Activated CD4-positive, alpha-beta memory T cell treated with anti-CD3 and anti-CD28 coated beads, Interleukin-2, amount 10 ng/mL, durations not matched to agents 7 days and 5 days (primary cell): Measurements from ENCODE around the gene GAB1. TPM values are rescaled to one million over a fixed set of nuclear protein-coding genes. Genes with fewer than 3 reads are reported as not detected.

Experiments used
- CTCF ChIA-PET: fragments of 350-600 bp; sonication (Branson Sonifier 250); formaldehyde crosslinking; loops from one replicate; lab custom pipeline; 2021; ENCODE audit warnings: antibody characterized with exemption, inconsistent platforms; lab: Charles Lee
- POLR2A ChIA-PET: fragments of 350-600 bp; sonication (Branson Sonifier 250); formaldehyde crosslinking; loops from one replicate; lab custom pipeline; 2021; ENCODE audit warnings: antibody characterized with exemption; lab: Charles Lee
- DNase-seq: peaks from one replicate; pipeline ENCODE4 v3.0.0-alpha.2; 2020
- H3K27ac Mint-ChIP-seq: one replicate; pipeline ENCODE4 v1.8.0; 2021; ENCODE audit warnings: mild to moderate bottlenecking, mixed read lengths
- H3K27me3 Mint-ChIP-seq: one replicate; pipeline ENCODE4 v1.8.0; 2021; ENCODE audit warnings: mixed read lengths
- H3K36me3 Mint-ChIP-seq: one replicate; pipeline ENCODE4 v1.8.0; 2021; ENCODE audit warnings: low read depth, mixed read lengths
- H3K4me1 Mint-ChIP-seq: one replicate; pipeline ENCODE4 v1.8.0; 2021; ENCODE audit warnings: mixed read lengths
- H3K4me3 Mint-ChIP-seq: one replicate; pipeline ENCODE4 v1.8.0; 2021; ENCODE audit warnings: mild to moderate bottlenecking, mixed read lengths
- H3K9me3 Mint-ChIP-seq: one replicate; pipeline ENCODE4 v1.8.0; 2021; ENCODE audit warnings: mixed read lengths
- total RNA-seq, 2 experiments: library from RNA; stranded (reverse); gene quantifications; one replicate each; pipeline ENCODE4 v1.2.3, GENCODE V29; 2021

GAB1 gene
- total RNA-seq, 2 experiments from 2014 or later = 0.80 to 0.86 TPM

- H3K9me3 Mint-ChIP-seq = no peaks in the 10 kb centered on the region
- ChIA-PET POLR2A (no interaction called here), CTCF (no interaction called here)
- H3K4me3 Mint-ChIP-seq = no peak overlapping the region
- peaks cover 5% of the 10 kb centered on the region for H3K27me3 Mint-ChIP-seq
- H3K36me3 Mint-ChIP-seq = no peaks in the 10 kb centered on the region
- DNase-seq = no peak
- H3K4me1 Mint-ChIP-seq = peaks cover 14% of the 10 kb centered on the region
- H3K27ac Mint-ChIP-seq = no peak overlapping the region
Measured at GRCh38 chr4:143405075-143405730, 68.5 kb downstream of the GAB1 start.

GRCh38 chr4:143406523-143406922, 69.8 kb downstream of the GAB1 start:
- DNase-seq = no peak
- H3K27ac Mint-ChIP-seq = no peak overlapping the region
- H3K27me3 Mint-ChIP-seq = peaks cover 10% of the 10 kb centered on the region
- H3K9me3 Mint-ChIP-seq = no peaks in the 10 kb centered on the region
- H3K36me3 Mint-ChIP-seq = no peaks in the 10 kb centered on the region
- CTCF ChIA-PET = no interaction called here
- no peak overlapping the region for H3K4me3 Mint-ChIP-seq
- peaks cover 14% of the 10 kb centered on the region for H3K4me1 Mint-ChIP-seq
- POLR2A ChIA-PET = no interaction called here

- Mint-ChIP-seq H3K4me3 (no peak overlapping the region), H3K9me3 (no peaks in the 10 kb centered on the region), H3K27ac (no peak overlapping the region), H3K27me3 (peaks cover 8% of the 10 kb centered on the region), H3K36me3 (no peaks in the 10 kb centered on the region), H3K4me1 (peaks cover 13% of the 10 kb centered on the region)
- CTCF ChIA-PET = no interaction called here
- POLR2A ChIA-PET = no interaction called here
- no peak for DNase-seq
Measured at GRCh38 chr4:143407474-143407873, 70.8 kb downstream of the GAB1 start.

GRCh38 chr4:143407888-143408287, 71.2 kb downstream of the GAB1 start:
- POLR2A ChIA-PET = no interaction called here
- peaks cover 8% of the 10 kb centered on the region for H3K27me3 Mint-ChIP-seq
- H3K4me1 Mint-ChIP-seq = peaks cover 11% of the 10 kb centered on the region
- no peak overlapping the region for H3K4me3 Mint-ChIP-seq
- no peak overlapping the region for H3K27ac Mint-ChIP-seq
- CTCF ChIA-PET = no interaction called here
- no peaks in the 10 kb centered on the region for H3K9me3 Mint-ChIP-seq
- DNase-seq = no peak
- no peaks in the 10 kb centered on the region for H3K36me3 Mint-ChIP-seq

- Mint-ChIP-seq H3K4me1 (peaks cover 5% of the 10 kb centered on the region), H3K4me3 (no peak overlapping the region), H3K27me3 (peaks cover 8% of the 10 kb centered on the region), H3K36me3 (no peaks in the 10 kb centered on the region), H3K9me3 (no peaks in the 10 kb centered on the region), H3K27ac (no peak overlapping the region)
- POLR2A ChIA-PET = no interaction called here
- CTCF ChIA-PET = interaction anchor here (0.9 kb wide), 1 partner anchor 9 kb away, joined by 4 read pairs; no protein-coding TSS in a partner anchor
- no peak for DNase-seq
Measured at GRCh38 chr4:143410015-143410414, 73.3 kb downstream of the GAB1 start.

GRCh38 chr4:143411527-143412419, 75.1 kb downstream of the GAB1 start:
- no peak for DNase-seq
- POLR2A ChIA-PET = no interaction called here
- Mint-ChIP-seq H3K27me3 (peaks cover 8% of the 10 kb centered on the region), H3K36me3 (no peaks in the 10 kb centered on the region), H3K9me3 (no peaks in the 10 kb centered on the region), H3K4me3 (no peak overlapping the region), H3K4me1 (no peaks in the 10 kb centered on the region), H3K27ac (no peak overlapping the region)
- CTCF ChIA-PET = no interaction called here

GRCh38 chr4:143412420-143412758, 75.7 kb downstream of the GAB1 start:
- H3K27me3 Mint-ChIP-seq = peaks cover 8% of the 10 kb centered on the region
- ChIA-PET POLR2A (no interaction called here), CTCF (no interaction called here)
- no peaks in the 10 kb centered on the region for H3K9me3 Mint-ChIP-seq
- no peaks in the 10 kb centered on the region for H3K36me3 Mint-ChIP-seq
- H3K27ac Mint-ChIP-seq = no peak overlapping the region
- H3K4me3 Mint-ChIP-seq = no peak overlapping the region
- H3K4me1 Mint-ChIP-seq = no peaks in the 10 kb centered on the region
- no peak for DNase-seq

- no peaks in the 10 kb centered on the region for H3K4me1 Mint-ChIP-seq
- H3K27me3 Mint-ChIP-seq = peaks cover 8% of the 10 kb centered on the region
- ChIA-PET CTCF (no interaction called here), POLR2A (no interaction called here)
- no peak for DNase-seq
- no peaks in the 10 kb centered on the region for H3K9me3 Mint-ChIP-seq
- H3K36me3 Mint-ChIP-seq = no peaks in the 10 kb centered on the region
- H3K4me3 Mint-ChIP-seq = no peak overlapping the region
- no peak overlapping the region for H3K27ac Mint-ChIP-seq
Measured at GRCh38 chr4:143417679-143418403, 81.2 kb downstream of the GAB1 start.

- POLR2A ChIA-PET = no interaction called here
Measured at GRCh38 chr4:143420227-143420626, 83.6 kb downstream of the GAB1 start.

GRCh38 chr4:143421609-143422008, 84.9 kb downstream of the GAB1 start:
- ChIA-PET POLR2A (no interaction called here), CTCF (no interaction called here)
- no peak overlapping the region for H3K4me3 Mint-ChIP-seq
- H3K36me3 Mint-ChIP-seq = no peaks in the 10 kb centered on the region
- H3K27me3 Mint-ChIP-seq = peaks cover 8% of the 10 kb centered on the region
- H3K9me3 Mint-ChIP-seq = no peaks in the 10 kb centered on the region
- H3K27ac Mint-ChIP-seq = no peak overlapping the region
- H3K4me1 Mint-ChIP-seq = no peaks in the 10 kb centered on the region
- no peak for DNase-seq

More at GRCh38 chr4:143420227-143420626, 83.6 kb downstream of the GAB1 start:
- no peaks in the 10 kb centered on the region for H3K9me3 Mint-ChIP-seq
- no peaks in the 10 kb centered on the region for H3K4me1 Mint-ChIP-seq
- H3K27me3 Mint-ChIP-seq = peaks cover 8% of the 10 kb centered on the region
- CTCF ChIA-PET = no interaction called here
- no peak overlapping the region for H3K4me3 Mint-ChIP-seq
- no peak overlapping the region for H3K27ac Mint-ChIP-seq
- H3K36me3 Mint-ChIP-seq = no peaks in the 10 kb centered on the region
- DNase-seq = no peak

GRCh38 chr4:143424276-143424675, 87.6 kb downstream of the GAB1 start:
- ChIA-PET POLR2A (no interaction called here), CTCF (no interaction called here)
- no peak for DNase-seq
- no peak overlapping the region for H3K27ac Mint-ChIP-seq
- H3K27me3 Mint-ChIP-seq = peaks cover 6% of the 10 kb centered on the region
- H3K4me3 Mint-ChIP-seq = no peak overlapping the region
- H3K4me1 Mint-ChIP-seq = no peaks in the 10 kb centered on the region
- no peaks in the 10 kb centered on the region for H3K9me3 Mint-ChIP-seq
- no peaks in the 10 kb centered on the region for H3K36me3 Mint-ChIP-seq

GRCh38 chr4:143431526-143432257, 95.0 kb downstream of the GAB1 start:
- CTCF ChIA-PET = no interaction called here
- H3K4me3 Mint-ChIP-seq = no peak overlapping the region
- H3K36me3 Mint-ChIP-seq = no peaks in the 10 kb centered on the region
- peaks cover 2% of the 10 kb centered on the region for H3K9me3 Mint-ChIP-seq
- POLR2A ChIA-PET = no interaction called here
- H3K27me3 Mint-ChIP-seq = peaks cover 2% of the 10 kb centered on the region
- no peak for DNase-seq
- no peak overlapping the region for H3K27ac Mint-ChIP-seq
- no peaks in the 10 kb centered on the region for H3K4me1 Mint-ChIP-seq

- POLR2A ChIA-PET = no interaction called here
- H3K9me3 Mint-ChIP-seq = peaks cover 2% of the 10 kb centered on the region
Measured at GRCh38 chr4:143432258-143432591, 95.5 kb downstream of the GAB1 start.

More at GRCh38 chr4:143432258-143432591, 95.5 kb downstream of the GAB1 start:
- CTCF ChIA-PET = interaction anchor here (1.5 kb wide), 1 partner anchor 31 kb away, joined by 3 read pairs; no protein-coding TSS in a partner anchor
- DNase-seq = no peak
- Mint-ChIP-seq H3K27ac (no peak overlapping the region), H3K4me3 (no peak overlapping the region), H3K36me3 (no peaks in the 10 kb centered on the region), H3K4me1 (no peaks in the 10 kb centered on the region), H3K27me3 (peaks cover 2% of the 10 kb centered on the region)
